PFSK-1 (cell line): ENCODE measurements around the gene GLIS1.

Source experiments
- POLR2AphosphoS5 ChIP-seq: IDR thresholded peaks from 2 replicates; pipeline ENCODE4 v1.6.1; 2012; ENCODE audit warnings: low read depth, mild to moderate bottlenecking, control low read depth, low read length, moderate library complexity
- SIN3A ChIP-seq: IDR thresholded peaks from 2 replicates; pipeline ENCODE4 v1.6.1; 2012; ENCODE audit warnings: mild to moderate bottlenecking, low read length, moderate library complexity, borderline replicate concordance; ENCODE audit not compliant: insufficient read depth
- TAF1 ChIP-seq: IDR thresholded peaks from 2 replicates; pipeline ENCODE4 v1.6.1; 2012; ENCODE audit warnings: low read length, control low read depth, borderline replicate concordance; ENCODE audit not compliant: insufficient read depth
- TF ChIP-seq, protein P1 (sequence below), 2 experiments: IDR thresholded peaks; 2 replicates each; pipeline versions ENCODE4 v1.6.1 to v1.8.0; 2011 to 2012; ENCODE audit warnings: low read depth in 2 of 2, low read length in 2 of 2, control low read depth in 1 of 2, inconsistent platforms in 1 of 2, mild to moderate bottlenecking in 1 of 2, moderate library complexity in 1 of 2; ENCODE audit not compliant: insufficient read depth in 1 of 2

DNA sequence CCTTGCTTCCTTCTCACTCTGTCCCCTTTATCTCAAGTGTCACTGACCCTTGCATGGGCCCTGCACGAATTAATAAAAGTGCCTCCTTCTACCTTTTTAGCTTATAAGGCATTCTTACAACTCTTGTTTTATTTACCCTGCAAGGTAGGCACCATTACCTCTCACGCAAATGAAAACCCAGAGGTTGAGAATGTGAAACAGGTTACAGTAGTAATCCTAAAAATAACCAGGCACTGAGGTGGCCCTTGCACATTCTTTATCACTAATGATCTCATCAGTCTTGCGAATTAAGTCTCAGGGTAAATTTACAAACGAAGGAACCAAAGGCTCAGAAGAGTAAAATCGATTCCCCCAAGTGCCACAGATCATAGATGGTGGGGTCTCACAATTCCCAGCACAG is 3.7 kb downstream of the GLIS1 start:
- TF ChIP-seq TAF1 = no peak
- TF ChIP-seq, protein P1, sequence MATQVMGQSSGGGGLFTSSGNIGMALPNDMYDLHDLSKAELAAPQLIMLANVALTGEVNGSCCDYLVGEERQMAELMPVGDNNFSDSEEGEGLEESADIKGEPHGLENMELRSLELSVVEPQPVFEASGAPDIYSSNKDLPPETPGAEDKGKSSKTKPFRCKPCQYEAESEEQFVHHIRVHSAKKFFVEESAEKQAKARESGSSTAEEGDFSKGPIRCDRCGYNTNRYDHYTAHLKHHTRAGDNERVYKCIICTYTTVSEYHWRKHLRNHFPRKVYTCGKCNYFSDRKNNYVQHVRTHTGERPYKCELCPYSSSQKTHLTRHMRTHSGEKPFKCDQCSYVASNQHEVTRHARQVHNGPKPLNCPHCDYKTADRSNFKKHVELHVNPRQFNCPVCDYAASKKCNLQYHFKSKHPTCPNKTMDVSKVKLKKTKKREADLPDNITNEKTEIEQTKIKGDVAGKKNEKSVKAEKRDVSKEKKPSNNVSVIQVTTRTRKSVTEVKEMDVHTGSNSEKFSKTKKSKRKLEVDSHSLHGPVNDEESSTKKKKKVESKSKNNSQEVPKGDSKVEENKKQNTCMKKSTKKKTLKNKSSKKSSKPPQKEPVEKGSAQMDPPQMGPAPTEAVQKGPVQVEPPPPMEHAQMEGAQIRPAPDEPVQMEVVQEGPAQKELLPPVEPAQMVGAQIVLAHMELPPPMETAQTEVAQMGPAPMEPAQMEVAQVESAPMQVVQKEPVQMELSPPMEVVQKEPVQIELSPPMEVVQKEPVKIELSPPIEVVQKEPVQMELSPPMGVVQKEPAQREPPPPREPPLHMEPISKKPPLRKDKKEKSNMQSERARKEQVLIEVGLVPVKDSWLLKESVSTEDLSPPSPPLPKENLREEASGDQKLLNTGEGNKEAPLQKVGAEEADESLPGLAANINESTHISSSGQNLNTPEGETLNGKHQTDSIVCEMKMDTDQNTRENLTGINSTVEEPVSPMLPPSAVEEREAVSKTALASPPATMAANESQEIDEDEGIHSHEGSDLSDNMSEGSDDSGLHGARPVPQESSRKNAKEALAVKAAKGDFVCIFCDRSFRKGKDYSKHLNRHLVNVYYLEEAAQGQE (IDR thresholded peaks at IDR 0.05; ENCODE audit: insufficient read depth in 1 of 2, low read depth in 2 of 2, low read length in 2 of 2) = no peak
- no peak for TF ChIP-seq POLR2AphosphoS5
- TF ChIP-seq SIN3A = no peak
